Spinal cord (tissue), 10 donors: ENCODE measurements around the gene FBXO44. TPM values are rescaled to one million over a fixed set of nuclear protein-coding genes. Genes with fewer than 3 reads are reported as not detected.
"Not testable (repeated sequence)": the region's sequence is repeated elsewhere in the genome, so short reads cannot be mapped to it uniquely, and the experiment has no call there.

Source experiments
- DNase-seq, 6 donors: peaks; one replicate each; pipeline versions ENCODE4 v3.0.0 to v3.0.0-alpha.2; 2013 to 2015; ENCODE audit warnings: low spot score in 6 of 6, low read depth in 4 of 6
- H3K27ac ChIP-seq: one replicate; pipeline ENCODE4 v1.5.1; 2013; ENCODE audit warnings: low read depth, low read length, control low read depth
- H3K27me3 ChIP-seq: one replicate; pipeline ENCODE4 v1.6.1; 2013; ENCODE audit warnings: low read length; ENCODE audit not compliant: control insufficient read depth, insufficient read depth
- H3K36me3 ChIP-seq: one replicate; pipeline ENCODE4 v1.6.1; 2013; ENCODE audit warnings: low read length; ENCODE audit not compliant: control insufficient read depth, insufficient read depth
- H3K4me1 ChIP-seq: one replicate; pipeline ENCODE4 v1.6.1; 2013; ENCODE audit warnings: low read length; ENCODE audit not compliant: control insufficient read depth, insufficient read depth
- H3K4me3 ChIP-seq: one replicate; pipeline ENCODE4 v1.5.1; 2013; ENCODE audit warnings: low read depth, low read length, control low read depth
- H3K9me3 ChIP-seq: one replicate; pipeline ENCODE4 v1.6.1; 2013; ENCODE audit warnings: low read length; ENCODE audit not compliant: control insufficient read depth, insufficient read depth
- WGBS: methylation state at CpG from one replicate; pipeline ENCODE4 v1.1.5; 2013; ENCODE audit warnings: missing lambda C conversion rate; ENCODE audit not compliant: insufficient coverage; 5-methylcytosine and 5-hydroxymethylcytosine counted together
- long read RNA-seq, 4 donors: transcript quantifications; one replicate each; lab custom pipeline, GENCODE V29; 2026
- polyA plus RNA-seq, 2 donors: library from polyadenylated mRNA; unstranded; fragments of 120-200 nt; gene quantifications; one replicate each; pipeline ENCODE4 v1.2.1, GENCODE V29; 2013; ENCODE audit not compliant: insufficient read length in 2 of 2
- total RNA-seq, 2 donors: library from RNA; depleted of rRNA in 1 of 2; stranded (reverse); fragments of 120-200 nt in 1 of 2; fragments of >200 nt in 1 of 2; gene quantifications; one replicate each; pipeline versions ENCODE4 v1.2.3 to v1.2.4, GENCODE V29; 2013 to 2014
- donor health status: healthy.

Gene FBXO44
- total RNA-seq = 10 to 100 TPM; 33.3 to 43.4 TPM
- polyA plus RNA-seq = 100 to 1,000 TPM; 116 to 136 TPM
- long read RNA-seq, donor 1, transcript FBXO44-204 (5 exons, 1,734 nt) = major isoform, 19 of 73 reads
- long read RNA-seq, donor 1, transcript FBXO44-202 (6 exons, 2,903 nt) = minor isoform, 5 of 73 reads
- long read RNA-seq, donor 1, partial matches to known transcripts = 48 of 73 reads
- long read RNA-seq, donor 1, other reads (novel, unspliced or antisense) = 0 of 73 reads
- long read RNA-seq, donor 2, partial matches to known transcripts = 0 of 6 reads
- long read RNA-seq, donor 2, other reads (novel, unspliced or antisense) = 0 of 6 reads
- long read RNA-seq, donor 3, transcript FBXO44-204 (5 exons, 1,734 nt) = major isoform, 7 of 15 reads
- long read RNA-seq, donor 3, partial matches to known transcripts = 5 of 15 reads
- long read RNA-seq, donor 3, other reads (novel, unspliced or antisense) = 0 of 15 reads
- long read RNA-seq, donor 4, partial matches to known transcripts = 0 of 3 reads
- long read RNA-seq, donor 4, other reads (novel, unspliced or antisense) = 0 of 3 reads

- Histone ChIP-seq H3K4me1 (peaks cover 49% of the 10 kb centered on the region), H3K4me3 (peak within 1 kb of the TSS; percentile 58), H3K9me3 (no peaks in the 10 kb centered on the region), H3K27me3 (peaks cover 17% of the 10 kb centered on the region), H3K36me3 (peaks cover 41% of the 10 kb centered on the region), H3K27ac (no peak within 1 kb of the TSS)
- WGBS = 2% methylated on average over 80 of the region's 94 CpGs
- peak in 2 of 6 donors; percentile 56 to 74 for DNase-seq
Observed at GRCh38 chr1:11654137-11654938, at the start of gene FBXO44, which contains the start of gene FBXO2. TSS of gene FBXO44 (plus strand) at chr1:11654877. CDS start at chr1:11655836, 959 bp downstream. TSS of gene FBXO2 (minus strand) at chr1:11654429. CDS start at chr1:11654340, 89 bp downstream.

GRCh38 chr1:11606775-11607174 lies 47.9 kb upstream of the FBXO44 start:
- H3K27me3 ChIP-seq = no peaks in the 10 kb centered on the region
- no peak overlapping the region for H3K27ac ChIP-seq
- peaks cover 10% of the 10 kb centered on the region for H3K4me1 ChIP-seq
- H3K9me3 ChIP-seq = no peaks in the 10 kb centered on the region
- no peak for DNase-seq
- no peak overlapping the region for H3K4me3 ChIP-seq
- 91% methylated on average over 5 of the region's 6 CpGs for WGBS
- no peaks in the 10 kb centered on the region for H3K36me3 ChIP-seq

GRCh38 chr1:11608596-11609130 lies 46.0 kb upstream of the FBXO44 start:
- H3K4me3 ChIP-seq, DNase-seq, H3K36me3 ChIP-seq, H3K9me3 ChIP-seq, H3K27me3 ChIP-seq, H3K27ac ChIP-seq: not testable (repeated sequence)
- H3K4me1 ChIP-seq = peaks cover 12% of the 10 kb centered on the region
- 96% methylated on average over 21 of the region's 37 CpGs for WGBS

- H3K4me3 ChIP-seq, H3K27me3 ChIP-seq, H3K9me3 ChIP-seq, H3K36me3 ChIP-seq, H3K27ac ChIP-seq, DNase-seq: not testable (repeated sequence)
- peaks cover 12% of the 10 kb centered on the region for H3K4me1 ChIP-seq
- 64% methylated on average over 2 of the region's 13 CpGs for WGBS
Observed at GRCh38 chr1:11609378-11609777, 45.3 kb upstream of the FBXO44 start.

GRCh38 chr1:11610629-11611180 lies 44.0 kb upstream of the FBXO44 start:
- Histone ChIP-seq H3K9me3 (no peaks in the 10 kb centered on the region), H3K27me3 (no peaks in the 10 kb centered on the region), H3K4me1 (peaks cover 10% of the 10 kb centered on the region), H3K36me3 (no peaks in the 10 kb centered on the region), H3K27ac (no peak overlapping the region), H3K4me3 (no peak overlapping the region)
- no peak for DNase-seq
- 90% methylated on average over 4 of the region's 6 CpGs for WGBS

- Histone ChIP-seq H3K36me3 (no peaks in the 10 kb centered on the region), H3K4me3 (no peak overlapping the region), H3K27me3 (peaks cover 2% of the 10 kb centered on the region), H3K9me3 (no peaks in the 10 kb centered on the region), H3K4me1 (peaks cover 11% of the 10 kb centered on the region), H3K27ac (no peak overlapping the region)
- DNase-seq = peak in 1 of 6 donors; percentile 30
- 46% methylated on average over 6 of the region's 7 CpGs for WGBS
Observed at GRCh38 chr1:11611638-11612327, 42.9 kb upstream of the FBXO44 start.

- WGBS = 96% methylated on average over 4 of the region's 5 CpGs
- Histone ChIP-seq H3K4me3 (no peak overlapping the region), H3K4me1 (peaks cover 16% of the 10 kb centered on the region), H3K9me3 (no peaks in the 10 kb centered on the region), H3K27ac (no peak overlapping the region), H3K27me3 (peaks cover 2% of the 10 kb centered on the region), H3K36me3 (no peaks in the 10 kb centered on the region)
- no peak for DNase-seq
Observed at GRCh38 chr1:11613347-11613746, 41.3 kb upstream of the FBXO44 start.

- no peaks in the 10 kb centered on the region for H3K36me3 ChIP-seq
- H3K4me3 ChIP-seq = no peak overlapping the region
- peaks cover 15% of the 10 kb centered on the region for H3K4me1 ChIP-seq
- H3K27me3 ChIP-seq = peaks cover 2% of the 10 kb centered on the region
- 72% methylated on average over 9 of the region's 16 CpGs for WGBS
- no peak overlapping the region for H3K27ac ChIP-seq
- no peaks in the 10 kb centered on the region for H3K9me3 ChIP-seq
- peak in 1 of 6 donors; percentile 85 for DNase-seq
Observed at GRCh38 chr1:11615090-11615489, 39.6 kb upstream of the FBXO44 start.

GRCh38 chr1:11616766-11617165 lies 37.9 kb upstream of the FBXO44 start:
- H3K4me1 ChIP-seq = peaks cover 14% of the 10 kb centered on the region
- DNase-seq = no peak
- H3K9me3 ChIP-seq = no peaks in the 10 kb centered on the region
- H3K4me3 ChIP-seq = no peak overlapping the region
- no peak overlapping the region for H3K27ac ChIP-seq
- 43% methylated on average over 7 of the region's 7 CpGs for WGBS
- H3K27me3 ChIP-seq = peaks cover 2% of the 10 kb centered on the region
- no peaks in the 10 kb centered on the region for H3K36me3 ChIP-seq
